ENCODE data around the gene TRIM6.

DNA sequence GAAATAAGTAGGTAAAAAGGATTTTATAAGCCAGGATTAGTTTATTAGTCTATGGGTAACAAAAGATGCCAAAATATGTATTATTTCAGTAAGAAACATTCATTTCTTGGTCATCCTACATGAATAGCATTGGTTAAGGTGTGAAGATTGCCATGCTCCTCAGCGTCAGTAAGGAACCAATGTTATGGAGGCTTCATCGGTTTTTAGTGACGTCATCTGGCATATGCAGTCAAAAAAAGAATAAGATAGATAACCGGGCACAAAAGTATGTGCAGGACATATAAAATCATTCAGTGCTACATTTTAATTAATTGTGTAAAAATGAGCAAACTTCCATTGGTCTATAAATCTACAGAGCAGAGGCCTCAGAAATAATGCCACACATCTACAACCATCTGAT, 59.0 kb downstream of the TRIM6 start:
- TF ChIP-seq CTCF (IDR thresholded peaks at IDR 0.05) (no peak), EZH2 (IDR thresholded peaks at IDR 0.05) (no peak)
